Memory B cell (primary cell): ENCODE measurements around the gene SRL.

ENCODE experiments used
- ATAC-seq: fragments of 150-1000 bp; cut with Tn5 transposase; 2 replicates; pipeline ENCODE4 v1.10.0; 2021; ENCODE audit warnings: low read depth, mild to moderate bottlenecking, moderate library complexity
- DNase-seq, 2 donors: peaks; one replicate each; pipeline ENCODE4 v3.0.0; 2022; ENCODE audit warnings: low spot score in 2 of 2
- H3K27ac Mint-ChIP-seq: one replicate; pipeline ENCODE4 v1.8.0; 2022; ENCODE audit warnings: mild to moderate bottlenecking, moderate library complexity, mixed read lengths
- H3K27me3 Mint-ChIP-seq: one replicate; pipeline ENCODE4 v1.8.0; 2022; ENCODE audit warnings: mixed read lengths
- H3K36me3 Mint-ChIP-seq: one replicate; pipeline ENCODE4 v1.8.0; 2022; ENCODE audit warnings: mild to moderate bottlenecking, mixed read lengths
- H3K4me1 Mint-ChIP-seq: one replicate; pipeline ENCODE4 v1.8.0; 2022; ENCODE audit warnings: mixed read lengths
- H3K4me3 Mint-ChIP-seq: one replicate; pipeline ENCODE4 v1.8.0; 2022; ENCODE audit warnings: mild to moderate bottlenecking, moderate library complexity, mixed read lengths
- H3K9me3 Mint-ChIP-seq: one replicate; pipeline ENCODE4 v1.8.0; 2022; ENCODE audit warnings: mixed read lengths

The SRL gene

DNA sequence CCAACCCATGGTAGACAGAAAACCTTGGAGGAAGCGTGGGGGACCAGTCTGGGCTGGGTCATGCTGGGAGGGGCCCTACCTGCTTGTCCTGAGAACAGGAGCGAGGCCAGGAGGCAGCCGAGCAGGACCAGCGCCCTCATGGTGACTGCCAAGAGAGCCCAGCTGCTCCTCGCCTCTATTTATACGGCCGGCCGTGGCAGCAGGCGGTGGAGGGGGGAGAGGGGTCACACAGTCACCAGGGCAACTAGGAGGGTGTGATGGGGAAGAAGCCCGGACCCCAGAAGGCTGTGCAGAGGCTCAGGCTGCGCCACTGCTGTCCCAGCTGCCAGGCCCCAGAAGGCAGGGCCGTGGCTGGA is at the start of gene SRL:
Gene SRL (minus strand): TSS at position 153 of the 356 bp plus-strand sequence. CDS start 13 bp downstream, at position 140.
- H3K4me1 Mint-ChIP-seq: no peaks in the 10 kb centered on the region
- no peak within 1 kb of the TSS for H3K4me3 Mint-ChIP-seq
- DNase-seq (no peak), ATAC-seq (no peak)
- peaks cover 21% of the 10 kb centered on the region for H3K27me3 Mint-ChIP-seq
- no peak within 1 kb of the TSS for H3K27ac Mint-ChIP-seq
- no peaks in the 10 kb centered on the region for H3K9me3 Mint-ChIP-seq
- H3K36me3 Mint-ChIP-seq: peaks cover 4% of the 10 kb centered on the region

- H3K9me3 Mint-ChIP-seq: no peaks in the 10 kb centered on the region
- H3K4me3 Mint-ChIP-seq: no peak overlapping the region
- peaks cover 2% of the 10 kb centered on the region for H3K36me3 Mint-ChIP-seq
- DNase-seq (no peak), ATAC-seq (no peak)
- H3K4me1 Mint-ChIP-seq: peaks cover 8% of the 10 kb centered on the region
- H3K27ac Mint-ChIP-seq: no peak overlapping the region
- peaks cover 17% of the 10 kb centered on the region for H3K27me3 Mint-ChIP-seq
Observed at GRCh38 chr16:4290236-4290830, 48.5 kb upstream of the SRL start.

DNA sequence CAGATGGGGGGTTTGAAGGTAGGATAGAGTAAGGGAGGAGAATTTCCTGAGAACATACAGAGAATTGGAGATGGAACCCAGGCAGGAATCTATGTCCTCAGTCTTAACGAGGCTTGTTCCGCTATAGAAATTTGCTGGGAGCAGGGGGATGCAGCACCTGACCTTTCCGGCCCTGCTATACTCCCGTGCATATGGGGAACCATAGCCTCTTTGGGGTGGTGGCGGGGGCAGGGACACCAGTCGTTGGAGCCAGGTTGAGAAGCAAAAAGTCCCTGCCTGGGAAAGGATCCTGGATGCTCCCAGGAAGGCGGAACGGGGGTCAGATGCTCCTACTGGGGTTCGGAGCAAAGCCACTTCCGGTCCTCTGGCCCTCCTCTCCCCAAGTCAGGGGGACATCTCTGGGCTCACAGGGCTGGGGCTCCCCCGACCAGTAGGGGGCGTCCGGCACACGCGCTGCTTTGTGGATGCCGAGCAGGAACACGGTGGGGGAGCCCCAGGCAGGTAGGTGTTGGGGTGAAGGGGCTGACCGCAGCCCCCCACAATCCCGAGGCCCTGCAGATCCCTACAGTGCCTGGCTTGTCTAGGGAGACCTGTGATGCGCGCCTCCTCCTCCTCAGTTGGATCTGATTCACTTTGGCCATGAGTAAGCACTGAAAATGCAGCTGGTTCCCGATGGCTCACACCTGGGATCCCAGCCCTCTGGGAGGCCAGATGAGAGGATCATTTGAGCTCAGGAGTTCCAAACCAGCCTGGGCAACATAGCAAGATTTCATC is 46.5 kb upstream of the SRL start:
- ATAC-seq (peak; percentile 99), DNase-seq (peak; percentile 85 to 90)
- no peak overlapping the region for H3K27ac Mint-ChIP-seq
- no peaks in the 10 kb centered on the region for H3K9me3 Mint-ChIP-seq
- H3K36me3 Mint-ChIP-seq: peaks cover 2% of the 10 kb centered on the region
- H3K27me3 Mint-ChIP-seq: peaks cover 26% of the 10 kb centered on the region
- peak overlapping the region; percentile 39 for H3K4me3 Mint-ChIP-seq
- H3K4me1 Mint-ChIP-seq: peaks cover 11% of the 10 kb centered on the region

DNA sequence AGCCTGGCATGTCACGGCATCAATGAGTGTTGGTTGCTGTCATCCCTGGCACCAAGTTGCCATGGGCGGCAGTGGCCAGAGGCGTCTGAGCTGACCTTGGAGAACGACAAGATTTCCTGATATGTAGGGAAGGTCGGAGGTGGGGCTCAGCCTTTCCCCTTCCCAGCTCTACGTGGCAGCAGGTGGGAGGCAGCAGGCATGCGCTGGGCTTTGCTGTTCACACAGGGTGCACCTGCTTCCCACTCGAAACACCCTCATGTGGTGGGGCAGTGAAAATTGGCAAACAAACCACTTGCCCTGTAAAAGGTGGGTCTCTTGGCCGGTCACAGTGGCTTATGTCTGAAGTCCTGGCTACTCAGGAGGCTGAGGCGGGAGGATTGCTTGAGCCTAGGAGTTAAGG is 43.3 kb upstream of the SRL start:
- DNase-seq (no peak), ATAC-seq (no peak)
- Mint-ChIP-seq H3K27ac (no peak overlapping the region), H3K4me1 (peaks cover 11% of the 10 kb centered on the region), H3K4me3 (no peak overlapping the region), H3K36me3 (no peaks in the 10 kb centered on the region), H3K27me3 (peaks cover 19% of the 10 kb centered on the region), H3K9me3 (peaks cover 1% of the 10 kb centered on the region)

DNA sequence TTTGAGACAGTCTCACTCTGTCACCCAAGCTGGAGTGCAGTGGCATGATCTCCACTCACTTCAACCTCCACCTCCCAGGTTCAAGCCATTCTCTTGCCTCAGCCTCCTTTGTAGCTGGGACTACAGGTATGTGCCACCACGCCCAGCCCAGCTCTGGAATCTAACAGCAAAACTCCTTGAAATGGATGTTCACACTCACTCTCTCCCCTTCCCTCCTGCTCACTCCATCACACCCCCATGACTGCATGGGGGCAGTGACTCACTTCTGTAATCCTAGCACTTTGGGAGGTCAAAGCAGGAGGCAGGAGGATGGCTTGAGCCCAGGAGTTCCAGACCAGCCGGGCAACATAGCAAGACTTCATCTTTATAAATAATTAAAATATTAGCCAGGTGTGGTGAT is 42.1 kb upstream of the SRL start:
- H3K4me1 Mint-ChIP-seq: peaks cover 11% of the 10 kb centered on the region
- no peak overlapping the region for H3K27ac Mint-ChIP-seq
- H3K36me3 Mint-ChIP-seq: no peaks in the 10 kb centered on the region
- ATAC-seq: no peak
- no peak overlapping the region for H3K4me3 Mint-ChIP-seq
- peaks cover 19% of the 10 kb centered on the region for H3K27me3 Mint-ChIP-seq
- H3K9me3 Mint-ChIP-seq: peaks cover 1% of the 10 kb centered on the region
- no peak for DNase-seq

DNA sequence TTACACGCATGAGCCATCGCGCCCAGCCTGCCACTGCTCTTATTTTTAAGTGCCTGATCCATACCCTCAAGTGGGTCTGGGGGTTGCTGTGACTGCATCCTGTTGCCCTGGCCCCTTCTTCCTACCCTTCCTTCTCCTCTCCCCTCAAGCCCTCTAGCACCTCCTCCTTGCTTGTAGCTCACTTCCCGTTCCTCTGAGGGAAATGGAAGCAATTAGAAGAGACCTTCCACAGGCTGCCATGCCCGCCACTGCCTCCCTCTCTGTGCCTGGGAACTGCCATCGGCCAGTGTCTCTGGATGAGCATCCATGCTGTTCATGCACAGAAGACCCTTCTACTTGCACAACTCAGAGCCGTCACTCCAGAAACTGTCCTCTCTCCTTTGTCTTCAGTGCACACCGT is 41.6 kb upstream of the SRL start:
- H3K36me3 Mint-ChIP-seq: no peaks in the 10 kb centered on the region
- DNase-seq (no peak), ATAC-seq (no peak)
- no peak overlapping the region for H3K4me3 Mint-ChIP-seq
- H3K27ac Mint-ChIP-seq: no peak overlapping the region
- peaks cover 1% of the 10 kb centered on the region for H3K9me3 Mint-ChIP-seq
- H3K4me1 Mint-ChIP-seq: peaks cover 9% of the 10 kb centered on the region
- H3K27me3 Mint-ChIP-seq: peaks cover 19% of the 10 kb centered on the region

DNA sequence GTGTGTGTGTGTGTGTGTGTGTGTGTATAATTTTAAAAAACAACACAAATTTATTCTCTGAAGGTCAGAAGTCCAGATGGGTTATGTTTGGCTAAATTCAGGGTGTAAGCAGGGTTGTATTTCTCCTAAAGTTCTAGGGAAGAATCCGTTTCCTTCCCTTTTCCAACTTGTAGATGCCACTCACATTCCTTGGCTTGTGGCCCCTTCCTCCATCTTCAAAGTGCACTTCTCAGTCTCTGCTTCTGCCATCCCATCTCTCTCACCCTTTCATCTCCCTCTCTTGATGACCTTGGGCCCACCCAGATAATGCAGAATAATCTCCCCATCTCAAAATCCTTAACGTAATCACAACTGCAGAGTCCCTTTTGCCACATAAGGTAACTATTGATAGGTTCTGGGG is 38.7 kb upstream of the SRL start:
- no peak overlapping the region for H3K4me3 Mint-ChIP-seq
- ATAC-seq (no peak), DNase-seq (no peak)
- peaks cover 12% of the 10 kb centered on the region for H3K27me3 Mint-ChIP-seq
- no peak overlapping the region for H3K27ac Mint-ChIP-seq
- H3K4me1 Mint-ChIP-seq: peaks cover 3% of the 10 kb centered on the region
- H3K36me3 Mint-ChIP-seq: no peaks in the 10 kb centered on the region
- peaks cover 1% of the 10 kb centered on the region for H3K9me3 Mint-ChIP-seq

GRCh38 chr16:4277987-4278513 is 36.2 kb upstream of the SRL start:
- peaks cover 1% of the 10 kb centered on the region for H3K9me3 Mint-ChIP-seq
- no peak overlapping the region for H3K4me3 Mint-ChIP-seq
- no peaks in the 10 kb centered on the region for H3K4me1 Mint-ChIP-seq
- no peaks in the 10 kb centered on the region for H3K36me3 Mint-ChIP-seq
- no peak overlapping the region for H3K27ac Mint-ChIP-seq
- DNase-seq (no peak), ATAC-seq (no peak)
- H3K27me3 Mint-ChIP-seq: no peaks in the 10 kb centered on the region

- DNase-seq (no peak), ATAC-seq (no peak)
- Mint-ChIP-seq H3K27me3 (no peaks in the 10 kb centered on the region), H3K4me1 (no peaks in the 10 kb centered on the region), H3K27ac (no peak overlapping the region), H3K36me3 (no peaks in the 10 kb centered on the region), H3K4me3 (no peak overlapping the region), H3K9me3 (peaks cover 1% of the 10 kb centered on the region)
Observed at GRCh38 chr16:4275861-4276260, 34.0 kb upstream of the SRL start.

- ATAC-seq (peak; percentile 2), DNase-seq (peak in 1 of 2 donors; percentile 23)
- H3K4me1 Mint-ChIP-seq: no peaks in the 10 kb centered on the region
- H3K27me3 Mint-ChIP-seq: no peaks in the 10 kb centered on the region
- H3K27ac Mint-ChIP-seq: peak overlapping the region; percentile 41
- H3K36me3 Mint-ChIP-seq: no peaks in the 10 kb centered on the region
- no peaks in the 10 kb centered on the region for H3K9me3 Mint-ChIP-seq
- peak overlapping the region; percentile 82 for H3K4me3 Mint-ChIP-seq
Observed at GRCh38 chr16:4273858-4274311, 32.0 kb upstream of the SRL start.

- Mint-ChIP-seq H3K27ac (peak overlapping the region; percentile 97), H3K27me3 (no peaks in the 10 kb centered on the region), H3K9me3 (no peaks in the 10 kb centered on the region), H3K4me1 (peaks cover 4% of the 10 kb centered on the region), H3K4me3 (peak overlapping the region; percentile 97), H3K36me3 (no peaks in the 10 kb centered on the region)
- peak in 1 of 2 donors; percentile 43 for DNase-seq
- peak; percentile 22 for ATAC-seq
Observed at GRCh38 chr16:4272114-4272956, 30.5 kb upstream of the SRL start.

- Mint-ChIP-seq H3K4me3 (peak overlapping the region; percentile 97), H3K9me3 (no peaks in the 10 kb centered on the region), H3K4me1 (peaks cover 4% of the 10 kb centered on the region), H3K36me3 (no peaks in the 10 kb centered on the region), H3K27ac (peak overlapping the region; percentile 45), H3K27me3 (no peaks in the 10 kb centered on the region)
- DNase-seq: peak; percentile 78 to 83
- peak; percentile 77 for ATAC-seq
Observed at GRCh38 chr16:4271176-4272113, 29.6 kb upstream of the SRL start.

GRCh38 chr16:4270595-4270994 is 28.7 kb upstream of the SRL start:
- no peaks in the 10 kb centered on the region for H3K27me3 Mint-ChIP-seq
- no peaks in the 10 kb centered on the region for H3K9me3 Mint-ChIP-seq
- peak overlapping the region; percentile 97 for H3K4me3 Mint-ChIP-seq
- no peak for ATAC-seq
- no peak for DNase-seq
- H3K36me3 Mint-ChIP-seq: no peaks in the 10 kb centered on the region
- peaks cover 4% of the 10 kb centered on the region for H3K4me1 Mint-ChIP-seq
- H3K27ac Mint-ChIP-seq: no peak overlapping the region
